HCEC 1CT (cell line): ENCODE data around the gene MYO9B.

ENCODE experiments used
- DNase-seq: peaks from one replicate; pipeline ENCODE4 v3.0.0-alpha.2; 2017

The MYO9B gene

GRCh38 chr19:17060802-17061201 is 14.8 kb upstream of the MYO9B start:
- DNase-seq, result no peak

- no peak for DNase-seq
These were observed 14.4 kb upstream of the MYO9B start for GRCh38 chr19:17061205-17061604.

- DNase-seq, result no peak
These were observed 13.9 kb upstream of the MYO9B start for GRCh38 chr19:17061691-17062090.

- no peak for DNase-seq
These were observed 12.1 kb upstream of the MYO9B start for GRCh38 chr19:17063428-17063827.

- DNase-seq, result no peak
These were observed 6.4 kb upstream of the MYO9B start for GRCh38 chr19:17069193-17069592.

- DNase-seq, result no peak
These were observed 5.2 kb upstream of the MYO9B start for GRCh38 chr19:17070421-17070820.

GRCh38 chr19:17070912-17071311 is 4.7 kb upstream of the MYO9B start:
- DNase-seq, result no peak

- peak; percentile 23 for DNase-seq
These were observed 1.5 kb upstream of the MYO9B start for GRCh38 chr19:17073869-17074633.

- DNase-seq, result no peak
These were observed 943 bp upstream of the MYO9B start for GRCh38 chr19:17074634-17075034.

- DNase-seq, result peak; percentile 16
These were observed 426 bp downstream of the MYO9B start for GRCh38 chr19:17075864-17076542.

- no peak for DNase-seq
These were observed 990 bp downstream of the MYO9B start for GRCh38 chr19:17076543-17076991.

- no peak for DNase-seq
These were observed 2.0 kb downstream of the MYO9B start for GRCh38 chr19:17077447-17078028.

GRCh38 chr19:17078036-17078919 is 2.7 kb downstream of the MYO9B start:
- no peak for DNase-seq

- DNase-seq, result no peak
These were observed 3.5 kb downstream of the MYO9B start for GRCh38 chr19:17078920-17079709.

GRCh38 chr19:17079710-17080439 is 4.3 kb downstream of the MYO9B start:
- DNase-seq, result peak; percentile 100

- DNase-seq, result no peak
These were observed 4.8 kb downstream of the MYO9B start for GRCh38 chr19:17080440-17080801.

- DNase-seq, result no peak
These were observed 6.4 kb downstream of the MYO9B start for GRCh38 chr19:17081672-17082630.

- DNase-seq, result no peak
These were observed 10.5 kb downstream of the MYO9B start for GRCh38 chr19:17086120-17086519.

GRCh38 chr19:17086834-17087233 is 11.3 kb downstream of the MYO9B start:
- no peak for DNase-seq

- no peak for DNase-seq
These were observed 13.0 kb downstream of the MYO9B start for GRCh38 chr19:17088552-17088951.
